GM23338 (cell line): ENCODE results near the gene ZNF689. TPM values are rescaled to one million over a fixed set of nuclear protein-coding genes. Genes with fewer than 3 reads are reported as not detected.

Source experiments
- ATAC-seq: fragments of 200-7000 bp; cut with Tn5 transposase; 3 replicates; pipeline ENCODE4 v1.9.1; 2020
- DNase-seq: peaks from one replicate; pipeline ENCODE4 v3.0.0-alpha.2; 2015; ENCODE audit warnings: low spot score
- H2AFZ ChIP-seq: fragments of 200-600 bp; sonication (generic); 2 replicates; pipeline ENCODE4 v1.8.0; 2016; ENCODE audit warnings: antibody characterized with exemption, mild to moderate bottlenecking, moderate library complexity
- H3F3A ChIP-seq: fragments of 200-600 bp; sonication (generic); replicated peaks from 2 replicates; pipeline ENCODE4 v1.8.0; 2017; ENCODE audit warnings: antibody characterized with exemption, mixed run types, low read depth
- H3K27ac ChIP-seq: fragments of 200-600 bp; sonication (generic); 2 replicates; pipeline ENCODE4 v1.6.1; 2016; ENCODE audit warnings: low read depth
- H3K27me3 ChIP-seq: fragments of 200-600 bp; sonication (generic); 2 replicates; pipeline ENCODE4 v1.8.0; 2016; ENCODE audit warnings: mild to moderate bottlenecking, mixed run types, moderate library complexity; ENCODE audit not compliant: insufficient read depth
- H3K36me3 ChIP-seq: fragments of 200-600 bp; sonication (generic); 2 replicates; pipeline ENCODE4 v1.8.0; 2016; ENCODE audit warnings: mild to moderate bottlenecking; ENCODE audit not compliant: insufficient read depth
- H3K4me1 ChIP-seq: fragments of 200-600 bp; sonication (generic); 2 replicates; pipeline ENCODE4 v1.8.0; 2016; ENCODE audit warnings: mild to moderate bottlenecking, moderate library complexity; ENCODE audit not compliant: insufficient read depth
- H3K4me2 ChIP-seq: fragments of 200-600 bp; sonication (generic); 2 replicates; pipeline ENCODE4 v1.7.1; 2017; ENCODE audit warnings: mixed run types
- H3K4me3 ChIP-seq: fragments of 200-600 bp; sonication (generic); 2 replicates; pipeline ENCODE4 v1.6.1; 2016; ENCODE audit warnings: mixed run types
- H3K79me2 ChIP-seq: fragments of 200-600 bp; sonication (generic); replicated peaks from 2 replicates; pipeline ENCODE4 v1.8.0; 2017; ENCODE audit warnings: mild to moderate bottlenecking; ENCODE audit not compliant: insufficient read depth
- H3K9me2 ChIP-seq: fragments of 200-600 bp; sonication (generic); 2 replicates; pipeline ENCODE4 v1.8.0; 2017; ENCODE audit not compliant: insufficient read depth
- H4K20me1 ChIP-seq: fragments of 200-600 bp; sonication (generic); replicated peaks from 2 replicates; pipeline ENCODE4 v1.8.0; 2017; ENCODE audit warnings: mild to moderate bottlenecking; ENCODE audit not compliant: insufficient read depth
- H3K27ac Mint-ChIP-seq: 2 replicates; pipeline ENCODE4 v1.8.0; 2020; ENCODE audit warnings: inconsistent platforms, mild to moderate bottlenecking, moderate library complexity, mixed read lengths
- H3K27me3 Mint-ChIP-seq: 3 replicates; pipeline ENCODE4 v1.8.0; 2022; ENCODE audit warnings: low read depth, mild to moderate bottlenecking, moderate library complexity, mixed read lengths, inconsistent platforms; ENCODE audit not compliant: insufficient read depth, poor library complexity
- H3K36me3 Mint-ChIP-seq: 3 replicates; pipeline ENCODE4 v1.8.0; 2021; ENCODE audit warnings: low read depth, mild to moderate bottlenecking, inconsistent platforms, moderate library complexity, mixed read lengths
- H3K4me1 Mint-ChIP-seq: 3 replicates; pipeline ENCODE4 v1.8.0; 2020; ENCODE audit warnings: mild to moderate bottlenecking, inconsistent platforms, mixed read lengths
- H3K4me3 Mint-ChIP-seq: 3 replicates; pipeline ENCODE4 v1.8.0; 2021; ENCODE audit warnings: moderate library complexity, mild to moderate bottlenecking, inconsistent platforms, mixed read lengths
- H3K9me3 Mint-ChIP-seq: 3 replicates; pipeline ENCODE4 v1.8.0; 2020; ENCODE audit warnings: moderate library complexity, mild to moderate bottlenecking, inconsistent platforms, mixed read lengths
- JUNB ChIP-seq: IDR thresholded peaks from one replicate; pipeline ENCODE4 v1.6.1; 2016; ENCODE audit warnings: antibody characterized with exemption; ENCODE audit not compliant: unreplicated experiment
- NANOG ChIP-seq: IDR thresholded peaks from 2 replicates; pipeline ENCODE4 v1.6.1; 2016; ENCODE audit warnings: antibody characterized with exemption, borderline replicate concordance
- POLR2AphosphoS5 ChIP-seq: IDR thresholded peaks from 2 replicates; pipeline ENCODE4 v1.6.1; 2016; ENCODE audit warnings: antibody characterized with exemption, low read depth
- STAT1 ChIP-seq: IDR thresholded peaks from one replicate; pipeline ENCODE4 v1.6.1; 2016; ENCODE audit warnings: antibody characterized with exemption; ENCODE audit not compliant: unreplicated experiment
- polyA plus RNA-seq: library from polyadenylated mRNA; unstranded; fragments of >200 nt; fragmentation: Nextera tagmentation; extraction: Ambion mirVana; gene quantifications from 2 replicates; pipeline ENCODE4 v1.2.1, GENCODE V29; 2016
- total RNA-seq: library from RNA; depleted of rRNA; stranded (reverse); fragments of >200 nt; shearing (Covaris generic); gene quantifications from 2 replicates; pipeline ENCODE4 v1.2.3, GENCODE V29; 2014
- TF ChIP-seq, protein P1 (sequence below): fragments of 250-450 bp; sonication (Bioruptor Pico); IDR thresholded peaks from 2 replicates; pipeline ENCODE4 v1.5.0; 2020; ENCODE audit warnings: mild to moderate bottlenecking, moderate library complexity
- TF ChIP-seq, protein P2 (sequence below): IDR thresholded peaks from one replicate; pipeline ENCODE4 v1.6.1; 2018; ENCODE audit warnings: antibody characterized with exemption; ENCODE audit not compliant: unreplicated experiment

The ZNF689 gene
- total and polyA plus RNA-seq, 2 experiments from 2014 or later: 5.3 to 16.7 TPM

DNA sequence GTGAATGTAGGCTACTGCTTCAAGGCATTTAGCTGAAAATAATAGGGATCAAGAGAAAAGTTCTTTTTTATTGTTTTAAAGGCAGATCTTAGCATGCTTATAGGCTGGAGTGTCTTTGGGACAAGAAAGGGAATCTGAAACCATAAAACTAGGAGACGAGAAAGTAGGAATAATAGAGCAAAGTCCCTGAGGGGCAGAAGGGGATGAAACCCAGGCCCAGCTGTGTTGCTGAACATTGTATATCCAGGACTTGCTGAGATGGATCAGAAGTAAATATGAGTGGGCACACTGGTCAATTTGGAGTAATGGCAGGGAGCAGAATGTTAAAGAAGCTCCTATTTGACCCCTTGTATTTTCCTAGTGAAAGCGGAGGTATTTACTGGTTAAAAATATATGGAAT is 9.3 kb downstream of the ZNF689 start:
- H3K27ac ChIP-seq: no peak overlapping the region
- no peak overlapping the region for H3K27ac Mint-ChIP-seq
- H3K9me2 ChIP-seq: no peaks in the 10 kb centered on the region
- H3K4me3 ChIP-seq: no peak overlapping the region
- peaks cover 8% of the 10 kb centered on the region for H3K27me3 Mint-ChIP-seq
- DNase-seq (no peak), ATAC-seq (no peak)
- 0 out of 2 replicates have a peak, but pooled peaks cover 1% of the 10 kb centered on the region for H3K79me2 ChIP-seq
- H3F3A ChIP-seq: peaks cover 3% of the 10 kb centered on the region; the same call in 1 of the 2 replicates
- peaks cover 6% of the 10 kb centered on the region; the same call in 2 of the 3 replicates for H3K9me3 Mint-ChIP-seq
- TF ChIP-seq, protein P1, sequence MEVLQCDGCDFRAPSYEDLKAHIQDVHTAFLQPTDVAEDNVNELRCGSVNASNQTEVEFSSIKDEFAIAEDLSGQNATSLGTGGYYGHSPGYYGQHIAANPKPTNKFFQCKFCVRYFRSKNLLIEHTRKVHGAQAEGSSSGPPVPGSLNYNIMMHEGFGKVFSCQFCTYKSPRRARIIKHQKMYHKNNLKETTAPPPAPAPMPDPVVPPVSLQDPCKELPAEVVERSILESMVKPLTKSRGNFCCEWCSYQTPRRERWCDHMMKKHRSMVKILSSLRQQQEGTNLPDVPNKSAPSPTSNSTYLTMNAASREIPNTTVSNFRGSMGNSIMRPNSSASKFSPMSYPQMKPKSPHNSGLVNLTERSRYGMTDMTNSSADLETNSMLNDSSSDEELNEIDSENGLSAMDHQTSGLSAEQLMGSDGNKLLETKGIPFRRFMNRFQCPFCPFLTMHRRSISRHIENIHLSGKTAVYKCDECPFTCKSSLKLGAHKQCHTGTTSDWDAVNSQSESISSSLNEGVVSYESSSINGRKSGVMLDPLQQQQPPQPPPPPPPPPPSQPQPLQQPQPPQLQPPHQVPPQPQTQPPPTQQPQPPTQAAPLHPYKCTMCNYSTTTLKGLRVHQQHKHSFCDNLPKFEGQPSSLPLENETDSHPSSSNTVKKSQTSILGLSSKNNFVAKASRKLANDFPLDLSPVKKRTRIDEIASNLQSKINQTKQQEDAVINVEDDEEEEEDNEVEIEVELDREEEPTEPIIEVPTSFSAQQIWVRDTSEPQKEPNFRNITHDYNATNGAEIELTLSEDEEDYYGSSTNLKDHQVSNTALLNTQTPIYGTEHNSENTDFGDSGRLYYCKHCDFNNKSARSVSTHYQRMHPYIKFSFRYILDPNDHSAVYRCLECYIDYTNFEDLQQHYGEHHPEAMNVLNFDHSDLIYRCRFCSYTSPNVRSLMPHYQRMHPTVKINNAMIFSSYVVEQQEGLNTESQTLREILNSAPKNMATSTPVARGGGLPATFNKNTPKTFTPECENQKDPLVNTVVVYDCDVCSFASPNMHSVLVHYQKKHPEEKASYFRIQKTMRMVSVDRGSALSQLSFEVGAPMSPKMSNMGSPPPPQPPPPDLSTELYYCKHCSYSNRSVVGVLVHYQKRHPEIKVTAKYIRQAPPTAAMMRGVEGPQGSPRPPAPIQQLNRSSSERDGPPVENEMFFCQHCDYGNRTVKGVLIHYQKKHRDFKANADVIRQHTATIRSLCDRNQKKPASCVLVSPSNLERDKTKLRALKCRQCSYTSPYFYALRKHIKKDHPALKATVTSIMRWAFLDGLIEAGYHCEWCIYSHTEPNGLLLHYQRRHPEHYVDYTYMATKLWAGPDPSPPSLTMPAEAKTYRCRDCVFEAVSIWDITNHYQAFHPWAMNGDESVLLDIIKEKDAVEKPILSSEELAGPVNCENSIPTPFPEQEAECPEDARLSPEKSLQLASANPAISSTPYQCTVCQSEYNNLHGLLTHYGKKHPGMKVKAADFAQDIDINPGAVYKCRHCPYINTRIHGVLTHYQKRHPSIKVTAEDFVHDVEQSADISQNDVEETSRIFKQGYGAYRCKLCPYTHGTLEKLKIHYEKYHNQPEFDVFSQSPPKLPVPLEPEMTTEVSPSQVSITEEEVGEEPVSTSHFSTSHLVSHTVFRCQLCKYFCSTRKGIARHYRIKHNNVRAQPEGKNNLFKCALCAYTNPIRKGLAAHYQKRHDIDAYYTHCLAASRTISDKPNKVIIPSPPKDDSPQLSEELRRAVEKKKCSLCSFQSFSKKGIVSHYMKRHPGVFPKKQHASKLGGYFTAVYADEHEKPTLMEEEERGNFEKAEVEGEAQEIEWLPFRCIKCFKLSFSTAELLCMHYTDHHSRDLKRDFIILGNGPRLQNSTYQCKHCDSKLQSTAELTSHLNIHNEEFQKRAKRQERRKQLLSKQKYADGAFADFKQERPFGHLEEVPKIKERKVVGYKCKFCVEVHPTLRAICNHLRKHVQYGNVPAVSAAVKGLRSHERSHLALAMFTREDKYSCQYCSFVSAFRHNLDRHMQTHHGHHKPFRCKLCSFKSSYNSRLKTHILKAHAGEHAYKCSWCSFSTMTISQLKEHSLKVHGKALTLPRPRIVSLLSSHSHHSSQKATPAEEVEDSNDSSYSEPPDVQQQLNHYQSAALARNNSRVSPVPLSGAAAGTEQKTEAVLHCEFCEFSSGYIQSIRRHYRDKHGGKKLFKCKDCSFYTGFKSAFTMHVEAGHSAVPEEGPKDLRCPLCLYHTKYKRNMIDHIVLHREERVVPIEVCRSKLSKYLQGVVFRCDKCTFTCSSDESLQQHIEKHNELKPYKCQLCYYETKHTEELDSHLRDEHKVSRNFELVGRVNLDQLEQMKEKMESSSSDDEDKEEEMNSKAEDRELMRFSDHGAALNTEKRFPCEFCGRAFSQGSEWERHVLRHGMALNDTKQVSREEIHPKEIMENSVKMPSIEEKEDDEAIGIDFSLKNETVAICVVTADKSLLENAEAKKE (CRISPR knock-in tag): no peak
- no peak for TF ChIP-seq STAT1
- TF ChIP-seq, protein P2, sequence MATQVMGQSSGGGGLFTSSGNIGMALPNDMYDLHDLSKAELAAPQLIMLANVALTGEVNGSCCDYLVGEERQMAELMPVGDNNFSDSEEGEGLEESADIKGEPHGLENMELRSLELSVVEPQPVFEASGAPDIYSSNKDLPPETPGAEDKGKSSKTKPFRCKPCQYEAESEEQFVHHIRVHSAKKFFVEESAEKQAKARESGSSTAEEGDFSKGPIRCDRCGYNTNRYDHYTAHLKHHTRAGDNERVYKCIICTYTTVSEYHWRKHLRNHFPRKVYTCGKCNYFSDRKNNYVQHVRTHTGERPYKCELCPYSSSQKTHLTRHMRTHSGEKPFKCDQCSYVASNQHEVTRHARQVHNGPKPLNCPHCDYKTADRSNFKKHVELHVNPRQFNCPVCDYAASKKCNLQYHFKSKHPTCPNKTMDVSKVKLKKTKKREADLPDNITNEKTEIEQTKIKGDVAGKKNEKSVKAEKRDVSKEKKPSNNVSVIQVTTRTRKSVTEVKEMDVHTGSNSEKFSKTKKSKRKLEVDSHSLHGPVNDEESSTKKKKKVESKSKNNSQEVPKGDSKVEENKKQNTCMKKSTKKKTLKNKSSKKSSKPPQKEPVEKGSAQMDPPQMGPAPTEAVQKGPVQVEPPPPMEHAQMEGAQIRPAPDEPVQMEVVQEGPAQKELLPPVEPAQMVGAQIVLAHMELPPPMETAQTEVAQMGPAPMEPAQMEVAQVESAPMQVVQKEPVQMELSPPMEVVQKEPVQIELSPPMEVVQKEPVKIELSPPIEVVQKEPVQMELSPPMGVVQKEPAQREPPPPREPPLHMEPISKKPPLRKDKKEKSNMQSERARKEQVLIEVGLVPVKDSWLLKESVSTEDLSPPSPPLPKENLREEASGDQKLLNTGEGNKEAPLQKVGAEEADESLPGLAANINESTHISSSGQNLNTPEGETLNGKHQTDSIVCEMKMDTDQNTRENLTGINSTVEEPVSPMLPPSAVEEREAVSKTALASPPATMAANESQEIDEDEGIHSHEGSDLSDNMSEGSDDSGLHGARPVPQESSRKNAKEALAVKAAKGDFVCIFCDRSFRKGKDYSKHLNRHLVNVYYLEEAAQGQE: no peak
- no peak for TF ChIP-seq JUNB
- no peak for TF ChIP-seq NANOG
- TF ChIP-seq POLR2AphosphoS5: no peak
- no peak overlapping the region for H3K4me2 ChIP-seq
- no peak overlapping the region for H3K4me3 Mint-ChIP-seq
- H4K20me1 ChIP-seq: peaks cover 4% of the 10 kb centered on the region; the same call in 1 of the 2 replicates
- H3K4me1 ChIP-seq: no peaks in the 10 kb centered on the region
- H3K27me3 ChIP-seq: no peaks in the 10 kb centered on the region
- H3K4me1 Mint-ChIP-seq: no peaks in the 10 kb centered on the region
- peaks cover 35% of the 10 kb centered on the region for H3K36me3 Mint-ChIP-seq
- no peak overlapping the region for H2AFZ ChIP-seq
- H3K36me3 ChIP-seq: 0 out of 2 replicates have a peak, but pooled peaks cover 3% of the 10 kb centered on the region
